Fibroblast of lung (primary cell): ENCODE data around the gene NRBF2. TPM values are rescaled to one million over a fixed set of nuclear protein-coding genes. Genes with fewer than 3 reads are reported as not detected.
"Not testable (repeated sequence)": the region's sequence is repeated elsewhere in the genome, so short reads cannot be mapped to it uniquely, and the experiment has no call there.

Experiments used
- DNase-seq, 2 donors: peaks; one replicate each; pipeline versions ENCODE4 v3.0.0 to v3.0.0-alpha.2; 2010; ENCODE audit warnings: low read depth in 2 of 2
- H2AFZ ChIP-seq: 2 replicates; pipeline ENCODE4 v1.5.1; 2012; ENCODE audit warnings: low read length, control low read depth, inconsistent platforms
- H3K27ac ChIP-seq: 2 replicates; pipeline ENCODE4 v1.5.1; 2011; ENCODE audit warnings: low read length, control low read depth; ENCODE audit not compliant: insufficient read depth
- H3K27me3 ChIP-seq: 2 replicates; pipeline ENCODE4 v1.5.1; 2011; ENCODE audit warnings: mild to moderate bottlenecking, low read length; ENCODE audit not compliant: control insufficient read depth, insufficient read depth
- H3K36me3 ChIP-seq: 2 replicates; pipeline ENCODE4 v1.5.1; 2011; ENCODE audit warnings: low read length; ENCODE audit not compliant: control insufficient read depth, insufficient read depth
- H3K4me1 ChIP-seq: 2 replicates; pipeline ENCODE4 v1.5.1; 2011; ENCODE audit warnings: low read length; ENCODE audit not compliant: control insufficient read depth, insufficient read depth; ENCODE audit errors: extremely low read depth
- H3K4me2 ChIP-seq: 2 replicates; pipeline ENCODE4 v1.5.1; 2011; ENCODE audit warnings: low read length, control low read depth; ENCODE audit not compliant: insufficient read depth; ENCODE audit errors: extremely low read depth
- H3K4me3 ChIP-seq, 4 experiments: fragments of 200-600 bp in 1 of 4; sonication (generic) in 1 of 4; replicated peaks in 1 of 4; 2 replicates each; pipeline ENCODE4 v1.5.1; 2011 to 2016; ENCODE audit warnings: low read length in 4 of 4, low read depth in 3 of 4, mild to moderate bottlenecking in 3 of 4, control low read depth in 2 of 4, inconsistent platforms in 1 of 4, mixed read lengths in 1 of 4; ENCODE audit not compliant: insufficient read depth in 1 of 4; ENCODE audit errors: control extremely low read depth in 1 of 4
- H3K79me2 ChIP-seq: 2 replicates; pipeline ENCODE4 v1.5.1; 2012; ENCODE audit warnings: mild to moderate bottlenecking, low read length, inconsistent platforms; ENCODE audit not compliant: control insufficient read depth, insufficient read depth
- H3K9ac ChIP-seq: 2 replicates; pipeline ENCODE4 v1.5.1; 2011; ENCODE audit warnings: mild to moderate bottlenecking, low read length, control low read depth; ENCODE audit not compliant: insufficient read depth
- H3K9me3 ChIP-seq: 2 replicates; pipeline ENCODE4 v1.5.1; 2012; ENCODE audit warnings: low read depth, low read length; ENCODE audit not compliant: control insufficient read depth, insufficient read depth
- H4K20me1 ChIP-seq: 2 replicates; pipeline ENCODE4 v1.5.1; 2011; ENCODE audit warnings: low read length; ENCODE audit not compliant: control insufficient read depth, insufficient read depth; ENCODE audit errors: extremely low read depth
- CTCF ChIP-seq, 2 donors: IDR thresholded peaks in 1 of 2; conservative IDR thresholded peaks in 1 of 2; 1 replicate in 1 of 2; 2 replicates in 1 of 2; pipeline ENCODE4 v1.5.1; 2011 to 2012; ENCODE audit warnings: low read length in 2 of 2, control low read depth in 1 of 2, inconsistent platforms in 1 of 2, low read depth in 1 of 2, mild to moderate bottlenecking in 1 of 2
- EZH2 ChIP-seq: IDR thresholded peaks from 2 replicates; pipeline ENCODE4 v1.5.1; 2012; ENCODE audit warnings: low read length, control low read depth, mild to moderate bottlenecking; ENCODE audit errors: missing control alignments
- polyA plus RNA-seq, 2 donors: library from polyadenylated mRNA; depleted of rRNA in 1 of 2; stranded (reverse) in 1 of 2; unstranded in 1 of 2; fragments of >200 nt; gene quantifications; 2 replicates each; pipeline ENCODE4 v1.2.1, GENCODE V29; 2011 to 2012; ENCODE audit warnings: missing spikeins in 1 of 2
- total RNA-seq: library from RNA; depleted of rRNA; stranded (reverse); fragments of >200 nt; gene quantifications from 2 replicates; pipeline ENCODE4 v1.2.1, GENCODE V29; 2014

The NRBF2 gene
- total and polyA plus RNA-seq, 2 donors (not counting 1 experiment from before 2014, with no cell fraction given): 36.0 to 49.2 TPM

- H3K9ac ChIP-seq: no peak overlapping the region
- no peak overlapping the region for H3K4me3 ChIP-seq
- H3K9me3 ChIP-seq: no peaks in the 10 kb centered on the region
- no peak for DNase-seq
- H2AFZ ChIP-seq: no peak overlapping the region
- no peaks in the 10 kb centered on the region for H4K20me1 ChIP-seq
- TF ChIP-seq EZH2 (no peak), CTCF (conservative IDR thresholded peaks at IDR 0.05 in 1 of 2, IDR thresholded peaks at IDR 0.05 in 1 of 2; ENCODE audit: low read depth in 1 of 2, low read length in 2 of 2) (no peak)
- no peaks in the 10 kb centered on the region for H3K4me1 ChIP-seq
- H3K36me3 ChIP-seq: no peaks in the 10 kb centered on the region
- no peak overlapping the region for H3K4me2 ChIP-seq
- H3K79me2 ChIP-seq: no peaks in the 10 kb centered on the region
- no peaks in the 10 kb centered on the region for H3K27me3 ChIP-seq
- no peak overlapping the region for H3K27ac ChIP-seq
Observed at GRCh38 chr10:63094881-63095280, 38.2 kb upstream of the NRBF2 start.

- no peaks in the 10 kb centered on the region for H3K79me2 ChIP-seq
- no peak overlapping the region for H3K4me3 ChIP-seq
- no peak overlapping the region for H3K9ac ChIP-seq
- H2AFZ ChIP-seq: no peak overlapping the region
- no peaks in the 10 kb centered on the region for H3K9me3 ChIP-seq
- H4K20me1 ChIP-seq: no peaks in the 10 kb centered on the region
- no peak overlapping the region for H3K4me2 ChIP-seq
- no peaks in the 10 kb centered on the region for H3K4me1 ChIP-seq
- TF ChIP-seq CTCF (conservative IDR thresholded peaks at IDR 0.05 in 1 of 2, IDR thresholded peaks at IDR 0.05 in 1 of 2; ENCODE audit: low read depth in 1 of 2, low read length in 2 of 2): no peak
- no peak for TF ChIP-seq EZH2
- DNase-seq: no peak
- no peaks in the 10 kb centered on the region for H3K36me3 ChIP-seq
- no peaks in the 10 kb centered on the region for H3K27me3 ChIP-seq
- H3K27ac ChIP-seq: no peak overlapping the region
Observed at GRCh38 chr10:63099734-63100133, 33.4 kb upstream of the NRBF2 start.

GRCh38 chr10:63101091-63101490, 32.0 kb upstream of the NRBF2 start:
- DNase-seq, H3K4me3 ChIP-seq, H3K27me3 ChIP-seq, H3K79me2 ChIP-seq, H3K4me1 ChIP-seq, H2AFZ ChIP-seq, H3K36me3 ChIP-seq, H4K20me1 ChIP-seq, H3K9ac ChIP-seq, H3K27ac ChIP-seq, H3K4me2 ChIP-seq, H3K9me3 ChIP-seq: not testable (repeated sequence)

- H3K4me3 ChIP-seq, H3K9ac ChIP-seq, H2AFZ ChIP-seq, H3K9me3 ChIP-seq, H3K27ac ChIP-seq, H3K4me2 ChIP-seq, H3K4me1 ChIP-seq, H3K27me3 ChIP-seq, H3K36me3 ChIP-seq, H4K20me1 ChIP-seq, H3K79me2 ChIP-seq: not testable (repeated sequence)
- peak in 1 of 2 donors; percentile 18 for DNase-seq
Observed at GRCh38 chr10:63102279-63102883, 30.7 kb upstream of the NRBF2 start.

GRCh38 chr10:63103178-63103577, 29.9 kb upstream of the NRBF2 start:
- not testable (repeated sequence) for H3K79me2 ChIP-seq, H3K27me3 ChIP-seq, H3K4me1 ChIP-seq, H2AFZ ChIP-seq, H3K4me3 ChIP-seq, H3K36me3 ChIP-seq, DNase-seq, H3K9me3 ChIP-seq, H3K9ac ChIP-seq, H4K20me1 ChIP-seq, H3K27ac ChIP-seq, H3K4me2 ChIP-seq
